Hepatocyte (in vitro differentiated cells): Measurements from ENCODE around the gene MECR. TPM values are rescaled to one million over a fixed set of nuclear protein-coding genes. Genes with fewer than 3 reads are reported as not detected.
A peak's percentile ranks its signal among the peaks of the same experiment; 100 is the strongest.

Experiments used
- DNase-seq: peaks from one replicate; pipeline ENCODE4 v3.0.0-alpha.2; 2016; ENCODE audit warnings: low spot score
- H2AFZ ChIP-seq: fragments of 200-600 bp; sonication (generic); 2 replicates; pipeline ENCODE4 v1.6.0; 2016; ENCODE audit warnings: antibody characterized with exemption, mild to moderate bottlenecking
- H3K27ac ChIP-seq: fragments of 200-600 bp; sonication (generic); 2 replicates; pipeline ENCODE4 v1.5.1; 2016; ENCODE audit warnings: mild to moderate bottlenecking
- H3K27me3 ChIP-seq: fragments of 200-600 bp; sonication (generic); 2 replicates; pipeline ENCODE4 v1.6.1; 2016
- H3K36me3 ChIP-seq: fragments of 200-600 bp; sonication (generic); replicated peaks from 2 replicates; pipeline ENCODE4 v1.5.1; 2016; ENCODE audit warnings: low read depth; ENCODE audit not compliant: insufficient read depth
- H3K4me1 ChIP-seq: fragments of 200-600 bp; sonication (generic); 2 replicates; pipeline ENCODE4 v1.5.1; 2016; ENCODE audit warnings: mild to moderate bottlenecking, moderate library complexity; ENCODE audit not compliant: insufficient read depth
- H3K4me2 ChIP-seq: fragments of 200-600 bp; sonication (generic); 2 replicates; pipeline ENCODE4 v1.6.0; 2016
- H3K4me3 ChIP-seq: fragments of 200-600 bp; sonication (generic); 2 replicates; pipeline ENCODE4 v1.5.1; 2016; ENCODE audit warnings: mild to moderate bottlenecking
- H3K79me2 ChIP-seq: fragments of 200-600 bp; sonication (generic); 2 replicates; pipeline ENCODE4 v1.6.0; 2017; ENCODE audit warnings: mild to moderate bottlenecking
- H3K9me2 ChIP-seq: fragments of 200-600 bp; sonication (generic); replicated peaks from 2 replicates; pipeline ENCODE4 v1.6.0; 2017; ENCODE audit warnings: mild to moderate bottlenecking; ENCODE audit not compliant: insufficient read depth
- H3K9me3 ChIP-seq: fragments of 200-600 bp; sonication (generic); 2 replicates; pipeline ENCODE4 v1.5.1; 2016; ENCODE audit warnings: low read depth, mild to moderate bottlenecking
- H4K20me1 ChIP-seq: fragments of 200-600 bp; sonication (generic); 2 replicates; pipeline ENCODE4 v1.6.0; 2016; ENCODE audit warnings: mild to moderate bottlenecking; ENCODE audit not compliant: insufficient read depth, poor library complexity, severe bottlenecking
- CTCF ChIP-seq: fragments of 200-600 bp; sonication (generic); IDR thresholded peaks from 2 replicates; pipeline ENCODE4 v1.5.1; 2016; ENCODE audit warnings: antibody characterized with exemption, mild to moderate bottlenecking; ENCODE audit not compliant: poor library complexity
- EZH2 ChIP-seq: fragments of 200-600 bp; sonication (generic); IDR thresholded peaks from 2 replicates; pipeline ENCODE4 v1.6.1; 2016; ENCODE audit warnings: antibody characterized with exemption, mild to moderate bottlenecking, borderline replicate concordance
- EZH2phosphoT487 ChIP-seq: fragments of 200-600 bp; sonication (generic); IDR thresholded peaks from one replicate; pipeline ENCODE4 v1.6.1; 2018; ENCODE audit warnings: antibody characterized with exemption, mild to moderate bottlenecking, low read depth, moderate library complexity; ENCODE audit not compliant: unreplicated experiment, severe bottlenecking
- WGBS: methylation state at CpG from one replicate; pipeline ENCODE4 v1.1.6; 2016; ENCODE audit warnings: low lambda C conversion rate; ENCODE audit errors: missing lambda C conversion rate; 5-methylcytosine and 5-hydroxymethylcytosine counted together
- polyA plus RNA-seq: library from polyadenylated mRNA; unstranded; fragments of >200 nt; fragmentation: Nextera tagmentation; extraction: Ambion mirVana; gene quantifications from 2 replicates; pipeline ENCODE4 v1.2.1, GENCODE V29; 2016
- total RNA-seq: library from RNA; depleted of rRNA; stranded (reverse); fragments of >200 nt; gene quantifications from 2 replicates; pipeline ENCODE4 v1.2.3, GENCODE V29; 2014

Gene MECR
- total and polyA plus RNA-seq, 2 experiments from 2014 or later = 14.2 to 35.2 TPM

- Histone ChIP-seq H3K4me3 (no peak overlapping the region), H2AFZ (no peak overlapping the region), H3K27me3 (no peaks in the 10 kb centered on the region), H3K36me3 (no peaks in the 10 kb centered on the region), H3K4me2 (no peak overlapping the region), H3K9me3 (no peaks in the 10 kb centered on the region), H3K4me1 (peaks cover 27% of the 10 kb centered on the region), H3K79me2 (peaks cover 97% of the 10 kb centered on the region), H3K9me2 (no peaks in the 10 kb centered on the region), H4K20me1 (peaks cover 97% of the 10 kb centered on the region), H3K27ac (no peak overlapping the region)
- WGBS = 95% methylated on average over 3 of the region's 3 CpGs
- DNase-seq = no peak
- no peak for TF ChIP-seq EZH2
- no peak for TF ChIP-seq EZH2phosphoT487
- no peak for TF ChIP-seq CTCF
These were observed 60.8 kb downstream of the MECR start for GRCh38 chr1:29169976-29170375.

- Histone ChIP-seq H3K4me3 (no peak overlapping the region), H3K9me3 (no peaks in the 10 kb centered on the region), H4K20me1 (peaks cover 97% of the 10 kb centered on the region), H3K4me1 (peaks cover 31% of the 10 kb centered on the region), H2AFZ (no peak overlapping the region), H3K9me2 (no peaks in the 10 kb centered on the region), H3K4me2 (no peak overlapping the region), H3K27me3 (no peaks in the 10 kb centered on the region), H3K27ac (no peak overlapping the region), H3K36me3 (no peaks in the 10 kb centered on the region), H3K79me2 (peaks cover 97% of the 10 kb centered on the region)
- WGBS = 96% methylated on average over 9 of the region's 9 CpGs
- TF ChIP-seq EZH2phosphoT487 = no peak
- TF ChIP-seq CTCF = no peak
- TF ChIP-seq EZH2 = no peak
- no peak for DNase-seq
These were observed 62.8 kb downstream of the MECR start for GRCh38 chr1:29167904-29168303.

GRCh38 chr1:29166291-29166878 is 64.3 kb downstream of the MECR start:
- DNase-seq = peak; percentile 63
- Histone ChIP-seq H3K36me3 (no peaks in the 10 kb centered on the region), H3K9me2 (no peaks in the 10 kb centered on the region), H3K4me2 (no peak overlapping the region), H3K4me3 (no peak overlapping the region), H3K9me3 (no peaks in the 10 kb centered on the region), H2AFZ (no peak overlapping the region), H4K20me1 (peaks cover 97% of the 10 kb centered on the region), H3K4me1 (peaks cover 40% of the 10 kb centered on the region), H3K27me3 (no peaks in the 10 kb centered on the region), H3K79me2 (peaks cover 97% of the 10 kb centered on the region), H3K27ac (peak overlapping the region; percentile 76)
- no peak for TF ChIP-seq EZH2
- WGBS = 52% methylated on average over 9 of the region's 9 CpGs

- H3K9me3 ChIP-seq = no peaks in the 10 kb centered on the region
- peaks cover 97% of the 10 kb centered on the region for H3K79me2 ChIP-seq
- no peaks in the 10 kb centered on the region for H3K36me3 ChIP-seq
- TF ChIP-seq EZH2 (no peak), CTCF (no peak), EZH2phosphoT487 (no peak)
- peaks cover 92% of the 10 kb centered on the region for H4K20me1 ChIP-seq
- no peak for DNase-seq
- H3K27ac ChIP-seq = peak overlapping the region; percentile 62
- 93% methylated on average over 4 of the region's 4 CpGs for WGBS
- no peak overlapping the region for H3K4me2 ChIP-seq
- no peaks in the 10 kb centered on the region for H3K9me2 ChIP-seq
- H3K4me3 ChIP-seq = no peak overlapping the region
- H3K27me3 ChIP-seq = no peaks in the 10 kb centered on the region
- peaks cover 34% of the 10 kb centered on the region for H3K4me1 ChIP-seq
- no peak overlapping the region for H2AFZ ChIP-seq
These were observed 66.1 kb downstream of the MECR start for GRCh38 chr1:29164588-29164987.
